ENCODE measurements around the gene AGBL4.

DNA sequence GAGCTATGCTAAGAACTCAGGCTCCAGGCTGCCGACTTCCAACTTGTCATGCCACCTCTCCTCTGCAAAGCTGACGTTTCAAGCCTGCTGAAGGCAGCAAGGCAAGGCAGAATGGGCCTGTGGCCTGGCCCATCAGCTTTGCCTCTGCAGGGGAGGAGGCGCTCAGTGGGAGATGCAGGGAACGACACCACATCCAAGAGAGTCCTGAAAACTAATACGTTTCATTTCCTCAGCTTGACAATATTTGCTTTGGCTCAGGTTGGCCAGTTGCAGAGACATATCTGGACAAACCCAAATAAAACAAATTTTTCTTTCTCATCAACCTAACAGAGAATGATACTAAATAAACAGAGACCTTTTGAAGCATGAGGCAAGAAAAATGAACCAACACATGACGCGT is 1282.4 kb downstream of the AGBL4 start:
- TF ChIP-seq, protein P1, sequence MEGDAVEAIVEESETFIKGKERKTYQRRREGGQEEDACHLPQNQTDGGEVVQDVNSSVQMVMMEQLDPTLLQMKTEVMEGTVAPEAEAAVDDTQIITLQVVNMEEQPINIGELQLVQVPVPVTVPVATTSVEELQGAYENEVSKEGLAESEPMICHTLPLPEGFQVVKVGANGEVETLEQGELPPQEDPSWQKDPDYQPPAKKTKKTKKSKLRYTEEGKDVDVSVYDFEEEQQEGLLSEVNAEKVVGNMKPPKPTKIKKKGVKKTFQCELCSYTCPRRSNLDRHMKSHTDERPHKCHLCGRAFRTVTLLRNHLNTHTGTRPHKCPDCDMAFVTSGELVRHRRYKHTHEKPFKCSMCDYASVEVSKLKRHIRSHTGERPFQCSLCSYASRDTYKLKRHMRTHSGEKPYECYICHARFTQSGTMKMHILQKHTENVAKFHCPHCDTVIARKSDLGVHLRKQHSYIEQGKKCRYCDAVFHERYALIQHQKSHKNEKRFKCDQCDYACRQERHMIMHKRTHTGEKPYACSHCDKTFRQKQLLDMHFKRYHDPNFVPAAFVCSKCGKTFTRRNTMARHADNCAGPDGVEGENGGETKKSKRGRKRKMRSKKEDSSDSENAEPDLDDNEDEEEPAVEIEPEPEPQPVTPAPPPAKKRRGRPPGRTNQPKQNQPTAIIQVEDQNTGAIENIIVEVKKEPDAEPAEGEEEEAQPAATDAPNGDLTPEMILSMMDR (conservative IDR thresholded peaks at IDR 0.05 in 1 of 2, IDR thresholded peaks at IDR 0.05 in 1 of 2; ENCODE audit: extremely low read depth in 1 of 2, insufficient read depth in 1 of 2, low read depth in 1 of 2, low read length in 2 of 2): no peak
- no peak for TF ChIP-seq EZH2 (IDR thresholded peaks at IDR 0.05; ENCODE audit: borderline replicate concordance, low read length)

Data from mammary epithelial cell (primary cell).